IMR-90 (cell line): Measurements from ENCODE around the gene CDH13.

Experiments used
- CEBPB ChIP-seq: IDR thresholded peaks from 2 replicates; pipeline ENCODE4 v1.6.1; 2012; ENCODE audit warnings: low read depth, low read length, improper control_type of control experiment
- POLR2A ChIP-seq: IDR thresholded peaks from 2 replicates; pipeline ENCODE4 v1.6.1; 2012; ENCODE audit warnings: mild to moderate bottlenecking, low read depth, low read length
- TF ChIP-seq, protein P1 (sequence below): conservative IDR thresholded peaks from 2 replicates; pipeline ENCODE4 v1.5.1; 2012; ENCODE audit warnings: mild to moderate bottlenecking, low read depth, low read length, improper control_type of control experiment
- TF ChIP-seq, protein P2 (sequence below): fragments of 150-350 bp; IDR thresholded peaks from 2 replicates; pipeline ENCODE4 v1.6.1; 2017; ENCODE audit warnings: mild to moderate bottlenecking, antibody characterized with exemption, low read length, low read depth

DNA sequence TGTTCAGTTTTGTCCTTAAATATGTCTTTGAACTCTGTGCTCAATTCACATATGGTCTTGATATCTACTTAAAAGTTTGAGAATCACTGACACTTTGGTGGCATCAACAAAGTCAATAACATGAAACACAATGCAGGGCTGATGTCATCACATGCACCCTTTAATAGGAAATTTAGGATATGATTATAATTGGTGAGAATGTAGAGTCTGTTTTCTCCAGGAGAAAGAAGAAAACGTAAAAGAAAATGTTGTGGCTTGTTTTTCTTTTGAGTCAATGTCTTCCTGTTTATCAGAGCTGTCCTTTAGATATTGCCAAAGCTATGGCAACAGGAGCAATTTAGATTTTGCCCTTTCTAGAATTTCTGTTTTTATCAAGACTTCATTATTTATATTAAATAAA, 396.9 kb downstream of the CDH13 start:
- TF ChIP-seq, protein P1, sequence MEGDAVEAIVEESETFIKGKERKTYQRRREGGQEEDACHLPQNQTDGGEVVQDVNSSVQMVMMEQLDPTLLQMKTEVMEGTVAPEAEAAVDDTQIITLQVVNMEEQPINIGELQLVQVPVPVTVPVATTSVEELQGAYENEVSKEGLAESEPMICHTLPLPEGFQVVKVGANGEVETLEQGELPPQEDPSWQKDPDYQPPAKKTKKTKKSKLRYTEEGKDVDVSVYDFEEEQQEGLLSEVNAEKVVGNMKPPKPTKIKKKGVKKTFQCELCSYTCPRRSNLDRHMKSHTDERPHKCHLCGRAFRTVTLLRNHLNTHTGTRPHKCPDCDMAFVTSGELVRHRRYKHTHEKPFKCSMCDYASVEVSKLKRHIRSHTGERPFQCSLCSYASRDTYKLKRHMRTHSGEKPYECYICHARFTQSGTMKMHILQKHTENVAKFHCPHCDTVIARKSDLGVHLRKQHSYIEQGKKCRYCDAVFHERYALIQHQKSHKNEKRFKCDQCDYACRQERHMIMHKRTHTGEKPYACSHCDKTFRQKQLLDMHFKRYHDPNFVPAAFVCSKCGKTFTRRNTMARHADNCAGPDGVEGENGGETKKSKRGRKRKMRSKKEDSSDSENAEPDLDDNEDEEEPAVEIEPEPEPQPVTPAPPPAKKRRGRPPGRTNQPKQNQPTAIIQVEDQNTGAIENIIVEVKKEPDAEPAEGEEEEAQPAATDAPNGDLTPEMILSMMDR: no peak
- TF ChIP-seq CEBPB: no peak
- TF ChIP-seq POLR2A: no peak
- TF ChIP-seq, protein P2, sequence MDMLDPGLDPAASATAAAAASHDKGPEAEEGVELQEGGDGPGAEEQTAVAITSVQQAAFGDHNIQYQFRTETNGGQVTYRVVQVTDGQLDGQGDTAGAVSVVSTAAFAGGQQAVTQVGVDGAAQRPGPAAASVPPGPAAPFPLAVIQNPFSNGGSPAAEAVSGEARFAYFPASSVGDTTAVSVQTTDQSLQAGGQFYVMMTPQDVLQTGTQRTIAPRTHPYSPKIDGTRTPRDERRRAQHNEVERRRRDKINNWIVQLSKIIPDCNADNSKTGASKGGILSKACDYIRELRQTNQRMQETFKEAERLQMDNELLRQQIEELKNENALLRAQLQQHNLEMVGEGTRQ: no peak
